NCI-H774 (cell line): ENCODE results near the gene MYH11.

ENCODE experiments used
- DNase-seq: peaks from one replicate; lab custom pipeline; 2025; lab: John Stamatoyannopoulos, UW

MYH11 gene

GRCh38 chr16:15777533-15778203, 79.2 kb downstream of the MYH11 start:
- DNase-seq, result no peak

DNA sequence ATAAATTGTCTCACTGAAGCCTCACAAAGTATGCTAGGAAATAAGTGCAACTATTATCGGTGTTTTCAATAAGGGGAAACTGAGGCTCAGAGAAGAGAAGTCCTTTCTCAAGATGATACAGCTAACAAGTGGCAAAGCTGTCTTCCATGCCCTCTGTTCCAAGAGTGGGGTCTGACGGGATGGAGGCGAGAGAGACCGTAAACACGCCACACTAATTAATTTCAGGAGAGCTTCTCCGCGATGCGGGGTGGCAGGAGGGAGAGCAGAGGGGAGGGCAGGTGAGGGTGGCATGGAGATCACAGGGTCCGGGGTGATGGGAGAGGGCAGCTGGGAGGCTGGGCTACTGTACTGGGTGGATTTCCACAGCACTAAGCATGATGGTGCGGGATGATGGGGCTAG, 80.3 kb downstream of the MYH11 start:
- no peak for DNase-seq

DNA sequence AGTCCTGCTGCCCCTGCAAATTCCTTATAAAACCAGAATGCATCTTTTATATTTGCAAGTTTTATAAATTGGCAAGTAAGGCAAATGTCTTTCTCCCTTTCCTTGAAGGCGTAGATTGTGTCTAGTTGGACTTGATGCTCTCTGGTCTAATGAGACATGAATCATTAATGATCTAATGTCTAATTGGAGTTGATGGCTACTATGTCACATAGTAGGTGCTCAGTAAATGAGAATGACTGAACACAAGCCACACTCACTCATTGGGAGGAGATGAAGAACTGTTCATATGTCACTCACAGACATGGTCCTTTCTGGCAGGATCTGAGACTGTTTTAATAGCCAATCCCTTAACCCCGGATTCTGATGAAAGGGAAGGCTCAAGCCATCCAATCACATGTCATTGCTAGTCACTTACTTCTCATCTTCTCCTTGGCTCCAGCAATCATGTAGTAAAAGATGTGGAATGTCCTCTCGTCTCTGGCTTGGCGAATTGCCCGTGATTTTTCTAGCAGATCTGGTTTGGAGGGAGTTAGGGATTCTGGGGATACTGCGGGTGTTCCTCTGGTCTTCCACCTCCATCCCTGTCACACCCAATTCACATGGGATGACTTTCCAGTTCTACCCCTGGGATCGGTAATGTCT, 81.0 kb downstream of the MYH11 start:
- no peak for DNase-seq

GRCh38 chr16:15775209-15775608, 81.6 kb downstream of the MYH11 start:
- no peak for DNase-seq

DNA sequence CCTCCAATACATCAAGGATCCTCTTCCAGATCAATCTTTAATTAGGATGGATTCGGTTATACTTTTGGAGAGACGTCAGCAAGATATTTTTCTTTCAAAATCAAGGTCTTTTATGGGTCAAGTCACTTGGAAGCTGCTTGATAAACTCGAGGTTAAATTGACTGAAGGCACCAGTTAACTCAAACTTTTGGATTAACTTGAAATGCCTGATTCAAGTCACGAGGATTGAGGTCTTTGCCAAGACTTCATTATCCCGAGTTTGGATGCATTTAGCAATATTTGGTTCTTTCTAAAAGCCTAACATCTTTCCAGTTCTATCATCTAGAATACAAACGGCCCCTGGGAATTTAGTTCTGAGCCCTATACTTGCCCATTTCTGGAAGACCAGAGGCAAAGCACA, 82.9 kb downstream of the MYH11 start:
- DNase-seq, result no peak

GRCh38 chr16:15772579-15773293, 84.1 kb downstream of the MYH11 start:
- DNase-seq, result no peak

DNA sequence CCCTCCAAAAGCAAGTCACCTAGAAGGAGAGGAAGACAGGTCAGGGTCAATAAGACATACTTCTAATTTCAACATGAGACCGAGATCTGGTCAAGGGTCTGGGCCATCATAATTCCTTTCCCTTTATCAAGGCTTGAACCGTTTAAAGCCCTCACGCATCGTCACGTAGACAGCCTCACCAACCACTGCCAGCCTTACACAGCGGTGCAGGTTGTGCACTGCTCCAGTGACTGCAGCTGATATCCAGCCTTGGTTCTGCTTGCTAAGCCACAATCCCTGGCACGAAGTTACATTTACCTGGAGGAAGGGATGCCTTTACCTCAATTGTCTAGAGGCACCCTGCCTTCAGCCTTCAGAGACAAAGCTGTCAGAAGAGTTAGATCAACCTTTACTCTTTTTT, 85.1 kb downstream of the MYH11 start:
- no peak for DNase-seq

GRCh38 chr16:15770512-15770911, 86.3 kb downstream of the MYH11 start:
- DNase-seq, result no peak

DNA sequence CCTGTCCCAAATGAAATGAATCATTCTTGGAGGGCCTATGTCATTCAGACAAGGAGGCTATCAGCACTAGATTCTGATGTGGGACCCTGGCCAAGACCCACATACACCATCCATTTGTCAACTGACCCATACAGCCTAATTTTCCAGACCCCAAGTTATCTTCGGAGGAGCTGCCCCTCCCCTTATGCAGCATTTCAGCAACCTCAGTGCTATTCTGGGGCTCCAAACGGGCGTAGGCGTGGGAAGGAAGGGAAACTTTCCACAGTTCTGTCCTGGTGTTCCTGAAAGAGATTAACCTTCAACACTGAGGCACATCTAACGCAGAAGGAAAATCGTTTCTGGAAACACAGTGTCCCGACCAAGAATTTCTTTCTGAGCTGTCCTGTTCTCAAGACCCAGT, 86.7 kb downstream of the MYH11 start:
- no peak for DNase-seq

GRCh38 chr16:15769239-15769638, 87.6 kb downstream of the MYH11 start:
- DNase-seq, result no peak

DNA sequence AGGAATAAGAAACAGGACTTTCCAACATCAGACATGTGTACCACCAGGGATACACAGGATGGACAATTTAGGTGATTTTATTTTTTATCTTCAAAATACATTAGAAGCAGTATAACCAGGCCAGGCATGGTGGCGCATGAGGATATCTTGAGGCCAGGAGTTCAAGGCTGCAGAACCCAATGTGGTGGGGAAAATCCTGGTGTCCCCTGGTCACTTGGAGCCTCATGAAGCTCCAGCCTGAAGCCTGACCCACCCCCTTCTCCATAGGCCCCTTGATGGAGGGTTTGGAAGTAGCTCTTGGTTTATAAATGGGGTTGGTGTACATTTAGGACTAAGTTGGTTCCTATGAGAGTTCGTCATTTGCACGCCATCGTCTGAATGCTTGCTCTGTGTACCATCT, 88.6 kb downstream of the MYH11 start:
- no peak for DNase-seq

- DNase-seq, result no peak
Measured at GRCh38 chr16:15766918-15767317, 89.9 kb downstream of the MYH11 start.

GRCh38 chr16:15765880-15766279, 90.9 kb downstream of the MYH11 start:
- peak; percentile 13 for DNase-seq

GRCh38 chr16:15765116-15765515, 91.7 kb downstream of the MYH11 start:
- DNase-seq, result no peak

GRCh38 chr16:15764112-15764511, 92.7 kb downstream of the MYH11 start:
- no peak for DNase-seq

- DNase-seq, result no peak
Measured at GRCh38 chr16:15760129-15760528, 96.7 kb downstream of the MYH11 start.

DNA sequence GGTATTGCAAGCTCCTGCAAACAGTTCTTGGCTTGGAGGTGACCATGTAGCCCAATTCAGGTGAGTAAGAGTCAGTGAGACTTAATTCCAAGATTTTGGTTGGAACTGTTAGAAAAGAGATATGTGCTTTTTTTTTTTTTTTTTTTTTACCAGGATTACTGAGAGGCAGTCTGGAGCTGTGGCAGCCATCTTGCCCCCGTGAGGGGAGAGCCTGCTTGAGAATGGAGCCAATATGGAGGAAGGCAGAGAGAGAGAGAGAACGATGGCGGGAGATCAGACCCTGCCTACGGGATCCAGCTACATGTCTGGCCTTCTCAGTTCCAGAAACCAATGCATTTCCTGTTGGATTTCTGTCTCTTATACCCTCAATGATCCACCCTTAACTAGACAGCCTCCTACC, 97.8 kb downstream of the MYH11 start:
- DNase-seq, result no peak

- no peak for DNase-seq
Measured at GRCh38 chr16:15757630-15758251, 99.1 kb downstream of the MYH11 start.

DNA sequence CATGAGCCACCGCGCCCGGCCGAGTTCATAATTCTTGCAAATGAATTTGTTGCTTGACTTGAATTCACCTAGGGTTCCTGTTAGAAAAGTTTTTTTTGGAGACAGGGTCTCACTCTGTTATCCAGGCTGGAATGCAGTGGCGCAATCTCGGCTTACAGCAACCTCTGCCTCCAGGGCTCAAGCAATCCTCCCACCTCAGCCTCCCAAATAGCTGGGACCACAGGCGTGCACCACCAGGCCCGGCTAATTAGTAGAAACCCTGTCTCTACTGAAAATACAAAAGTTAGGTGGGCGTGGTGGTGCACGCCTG, 99.8 kb downstream of the MYH11 start:
- no peak for DNase-seq

DNA sequence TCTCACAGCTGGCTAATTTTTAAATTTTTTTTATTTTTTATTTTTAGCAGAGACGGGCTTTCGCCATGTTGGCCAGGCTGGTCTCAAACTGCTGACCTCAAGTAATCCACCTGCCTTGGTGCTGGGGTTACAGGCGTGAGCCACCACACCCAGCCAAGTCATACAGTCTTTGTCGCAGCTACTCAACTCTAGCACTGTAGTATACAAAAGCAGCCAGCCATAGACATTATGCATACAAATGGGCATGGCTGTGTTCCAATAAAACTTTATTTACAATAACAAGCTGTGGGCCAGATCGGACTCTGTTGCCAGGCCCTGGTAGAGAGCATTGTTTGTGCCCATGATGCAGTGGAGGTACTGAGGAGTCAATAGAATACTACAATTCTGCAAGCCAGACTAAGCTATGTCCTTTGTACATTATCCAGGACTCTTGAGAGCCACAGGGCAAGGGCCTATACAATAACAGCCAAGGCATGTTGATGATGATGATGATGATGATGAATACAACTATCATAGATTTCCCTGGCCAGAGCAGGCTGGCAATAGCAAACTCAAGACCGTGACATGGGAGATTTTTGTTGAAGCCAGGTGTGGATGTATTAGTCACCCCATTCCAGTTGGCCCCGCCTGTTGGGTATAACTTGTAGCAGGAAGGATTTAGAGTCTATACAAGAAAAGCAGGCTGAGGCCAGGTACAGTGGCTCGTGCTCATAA, 101.8 kb downstream of the MYH11 start:
- DNase-seq, result no peak

- no peak for DNase-seq
Measured at GRCh38 chr16:15752717-15753488, 103.9 kb downstream of the MYH11 start.

GRCh38 chr16:15751940-15752339, 104.9 kb downstream of the MYH11 start:
- DNase-seq, result no peak
